Caco-2 (cell line): Measurements from ENCODE around the gene PCIF1. TPM values are rescaled to one million over a fixed set of nuclear protein-coding genes. Genes with fewer than 3 reads are reported as not detected.
A peak's percentile ranks its signal among the peaks of the same experiment; 100 is the strongest.

Experiments
- BruUV-seq: library from RNA; stranded (reverse); fragments of 400-500 nt; replicated peaks from 2 replicates; lab custom pipeline; 2021; lab: Mats Ljungman, UMichigan
- CTCF ChIA-PET: fragments of 300-600 bp; sonication (Branson Sonifier 250); formaldehyde crosslinking; loops from one replicate; lab custom pipeline; 2022; ENCODE audit warnings: antibody characterized with exemption; lab: Charles Lee
- POLR2A ChIA-PET: fragments of 300-600 bp; sonication (Branson Sonifier 250); formaldehyde crosslinking; loops from one replicate; lab custom pipeline; 2022; ENCODE audit warnings: antibody characterized with exemption; lab: Charles Lee
- DNase-seq, 2 experiments: peaks; one replicate each; pipeline versions ENCODE4 v3.0.0 to v3.0.0-alpha.2; 2020 to 2022
- H3K27me3 ChIP-seq: replicated peaks from 2 replicates; pipeline ENCODE4 v1.6.0; 2011; ENCODE audit warnings: low read length; ENCODE audit not compliant: control insufficient read depth, insufficient read depth
- H3K36me3 ChIP-seq: 2 replicates; pipeline ENCODE4 v1.5.1; 2011; ENCODE audit warnings: low read length; ENCODE audit not compliant: control insufficient read depth, insufficient read depth
- H3K4me1 ChIP-seq: fragments of 250-450 bp; sonication (Bioruptor Pico); 2 replicates; pipeline ENCODE4 v1.5.1; 2020; ENCODE audit warnings: mild to moderate bottlenecking
- H3K4me3 ChIP-seq: 2 replicates; pipeline ENCODE4 v1.5.1; 2011; ENCODE audit warnings: low read depth, mild to moderate bottlenecking, control low read depth, low read length
- H3K9me3 ChIP-seq: fragments of 250-450 bp; sonication (Bioruptor Pico); 2 replicates; pipeline ENCODE4 v1.5.1; 2020; ENCODE audit warnings: mild to moderate bottlenecking, moderate library complexity
- H3K27ac Mint-ChIP-seq: one replicate; pipeline ENCODE4 v1.8.0; 2022; ENCODE audit warnings: mixed read lengths; ENCODE audit not compliant: unreplicated experiment
- H3K27me3 Mint-ChIP-seq: one replicate; pipeline ENCODE4 v1.8.0; 2022; ENCODE audit warnings: mixed read lengths; ENCODE audit not compliant: insufficient read depth, unreplicated experiment
- H3K36me3 Mint-ChIP-seq: one replicate; pipeline ENCODE4 v1.8.0; 2022; ENCODE audit warnings: mild to moderate bottlenecking, mixed read lengths; ENCODE audit not compliant: insufficient read depth, unreplicated experiment
- H3K4me1 Mint-ChIP-seq: one replicate; pipeline ENCODE4 v1.8.0; 2022; ENCODE audit warnings: low read depth, mixed read lengths; ENCODE audit not compliant: unreplicated experiment
- H3K4me3 Mint-ChIP-seq: one replicate; pipeline ENCODE4 v1.8.0; 2022; ENCODE audit warnings: mild to moderate bottlenecking, moderate library complexity, mixed read lengths; ENCODE audit not compliant: unreplicated experiment
- H3K9me3 Mint-ChIP-seq: one replicate; pipeline ENCODE4 v1.8.0; 2022; ENCODE audit warnings: mixed read lengths; ENCODE audit not compliant: unreplicated experiment
- CTCF ChIP-seq, 2 experiments: fragments of 200-600 bp in 1 of 2; IDR thresholded peaks; 1 replicate in 1 of 2; 2 replicates in 1 of 2; pipeline versions ENCODE4 v1.5.1 to v1.8.0; 2011 to 2022; ENCODE audit warnings: antibody characterized with exemption in 1 of 2, control low read depth in 1 of 2, inconsistent platforms in 1 of 2, low read depth in 1 of 2, low read length in 1 of 2, mild to moderate bottlenecking in 1 of 2, moderate library complexity in 1 of 2; ENCODE audit not compliant: insufficient read depth in 1 of 2, severe bottlenecking in 1 of 2, unreplicated experiment in 1 of 2
- intact Hi-C: fragments of 100-400 bp; cut with micrococcal nuclease; formaldehyde crosslinking; loops from one replicate; pipeline ENCODE4 v1.10.0; 2022; ENCODE audit not compliant: unreplicated experiment
- total RNA-seq: library from RNA; stranded (reverse); gene quantifications from 2 replicates; pipeline ENCODE4 v1.2.3, GENCODE V29; 2022

The PCIF1 gene
- total RNA-seq, 1 experiment from 2014 or later, result 75.9 TPM

DNA sequence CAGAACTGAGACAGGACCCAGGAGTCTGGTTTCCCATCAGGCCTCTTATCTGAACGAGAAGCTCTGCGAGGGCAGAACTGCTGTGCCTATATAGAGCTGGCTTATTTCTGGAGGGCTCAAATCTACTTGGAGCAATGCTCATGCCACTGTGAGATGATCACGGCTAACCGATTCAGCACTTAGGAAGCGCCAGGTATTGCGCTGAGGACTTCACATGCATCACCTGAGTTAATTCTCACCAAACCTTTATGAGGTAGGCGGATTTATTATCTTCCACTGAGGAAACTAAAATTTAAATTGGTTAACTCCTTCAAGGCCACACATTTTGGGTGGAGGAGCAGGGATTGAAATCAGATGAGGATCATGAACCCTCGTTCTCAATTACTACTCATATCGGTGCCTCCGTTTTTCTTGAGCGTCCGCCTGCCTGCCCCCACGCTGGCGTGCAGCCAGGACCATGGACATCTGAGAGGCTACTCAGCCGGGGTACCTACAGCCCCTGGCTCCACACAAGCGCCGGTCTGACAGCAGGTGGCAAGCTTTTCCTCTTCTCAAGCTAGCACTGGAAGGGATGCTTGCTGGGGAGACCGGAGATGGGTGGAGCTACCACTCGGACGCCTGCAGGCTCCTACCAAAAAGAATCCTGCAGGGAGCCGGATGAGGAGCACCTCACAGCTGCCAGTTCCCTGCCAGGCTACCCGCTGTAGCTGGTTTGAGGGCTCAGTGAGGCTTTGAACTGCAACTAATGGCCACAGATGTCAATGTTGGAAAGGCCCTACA is 1.0 kb upstream of the PCIF1 start:
- H3K36me3 ChIP-seq, result peaks cover 9% of the 10 kb centered on the region
- H3K4me1 ChIP-seq, result peaks cover 26% of the 10 kb centered on the region
- H3K36me3 Mint-ChIP-seq, result peaks cover 58% of the 10 kb centered on the region
- intact Hi-C loops, result loop anchor here (1.0 to 2.0 kb wide), 2 partner anchors 21 to 30 kb away; partner anchors contain the start of gene PLTP
- BruUV-seq, result no TSS peak
- peak; percentile 55 to 71 for TF ChIP-seq CTCF (IDR thresholded peaks at IDR 0.05; ENCODE audit: insufficient read depth in 1 of 2, low read depth in 1 of 2, low read length in 1 of 2, severe bottlenecking in 1 of 2, unreplicated experiment in 1 of 2)
- no peaks in the 10 kb centered on the region for H3K9me3 ChIP-seq
- peaks cover 13% of the 10 kb centered on the region for H3K4me1 Mint-ChIP-seq
- H3K9me3 Mint-ChIP-seq, result no peaks in the 10 kb centered on the region
- H3K27me3 Mint-ChIP-seq, result no peaks in the 10 kb centered on the region
- H3K27ac Mint-ChIP-seq, result peak overlapping the region; percentile 99
- H3K4me3 Mint-ChIP-seq, result peak overlapping the region; percentile 100
- no peaks in the 10 kb centered on the region for H3K27me3 ChIP-seq
- ChIA-PET CTCF (interaction anchor here (0.5 to 4.5 kb wide), 16 partner anchors 9 to 527 kb away, joined by 3 to 63 read pairs (median 4); partner anchors contain the start of genes CTSA, NEURL2, WFDC10A and ZNF335), POLR2A (interaction anchor here (0.8 to 2.6 kb wide), 9 partner anchors 11 to 77 kb away, joined by 3 to 53 read pairs (median 9); partner anchors contain the start of genes CTSA, NEURL2 and ZSWIM1)
- peak; percentile 93 to 95 for DNase-seq
- H3K4me3 ChIP-seq, result peak overlapping the region; percentile 95

GRCh38 chr20:45934046-45934585 is 367 bp upstream of the PCIF1 start:
- TF ChIP-seq CTCF (IDR thresholded peaks at IDR 0.05; ENCODE audit: insufficient read depth in 1 of 2, low read depth in 1 of 2, low read length in 1 of 2, severe bottlenecking in 1 of 2, unreplicated experiment in 1 of 2), result no peak
- Mint-ChIP-seq H3K27me3 (no peaks in the 10 kb centered on the region), H3K4me1 (peaks cover 13% of the 10 kb centered on the region), H3K27ac (peak overlapping the region; percentile 99), H3K36me3 (peaks cover 65% of the 10 kb centered on the region), H3K9me3 (no peaks in the 10 kb centered on the region), H3K4me3 (peak overlapping the region; percentile 100)
- Histone ChIP-seq H3K4me3 (peak overlapping the region; percentile 95), H3K9me3 (no peaks in the 10 kb centered on the region), H3K27me3 (no peaks in the 10 kb centered on the region), H3K4me1 (peaks cover 26% of the 10 kb centered on the region), H3K36me3 (peaks cover 10% of the 10 kb centered on the region)
- intact Hi-C loops, result loop anchor here (2.0 kb wide), 1 partner anchor 21 kb away; the partner anchor contains the start of gene PLTP
- DNase-seq, result peak in 1 of 2 experiments; percentile 78
- ChIA-PET POLR2A (interaction anchor here (0.6 to 2.6 kb wide), 17 partner anchors 8 to 129 kb away, joined by 3 to 53 read pairs (median 9); partner anchors contain the start of genes ACOT8, CTSA, NEURL2 and PLTP), CTCF (interaction anchor here (0.5 to 4.5 kb wide), 20 partner anchors 10 to 571 kb away, joined by 3 to 63 read pairs (median 4); partner anchors contain the start of genes CTSA, NEURL2, SYS1 and ZNF335)
- BruUV-seq, result TSS peak; percentile 73
